RWPE2 (cell line): ENCODE data around the gene BEAN1.

Source experiments
- ATAC-seq: fragments of 200-7000 bp; cut with Tn5 transposase; 3 replicates; pipeline ENCODE4 v1.9.1; 2021; ENCODE audit warnings: low read depth
- DNase-seq: peaks from one replicate; pipeline ENCODE4 v3.0.0-alpha.2; 2020; ENCODE audit warnings: low spot score
- H3K27ac ChIP-seq: fragments of 450-650 bp; 2 replicates; pipeline ENCODE4 v1.5.1; 2017; ENCODE audit warnings: mild to moderate bottlenecking; ENCODE audit not compliant: poor library complexity, severe bottlenecking
- H3K27me3 ChIP-seq: fragments of 250-450 bp; sonication (Bioruptor Pico); 2 replicates; pipeline ENCODE4 v1.5.1; 2021; ENCODE audit warnings: mild to moderate bottlenecking, moderate library complexity; ENCODE audit not compliant: insufficient read depth, poor library complexity, severe bottlenecking
- H3K36me3 ChIP-seq: fragments of 250-450 bp; sonication (Bioruptor Pico); 2 replicates; pipeline ENCODE4 v1.5.1; 2020; ENCODE audit warnings: low read depth, mild to moderate bottlenecking, moderate library complexity
- H3K4me1 ChIP-seq: fragments of 250-450 bp; sonication (Bioruptor Pico); 2 replicates; pipeline ENCODE4 v1.5.1; 2021; ENCODE audit warnings: mild to moderate bottlenecking, moderate library complexity; ENCODE audit not compliant: insufficient read depth, poor library complexity, severe bottlenecking
- H3K4me3 ChIP-seq: fragments of 250-450 bp; sonication (Bioruptor Pico); 2 replicates; pipeline ENCODE4 v1.5.1; 2021; ENCODE audit warnings: mild to moderate bottlenecking, moderate library complexity; ENCODE audit not compliant: severe bottlenecking
- H3K9me3 ChIP-seq: fragments of 250-450 bp; sonication (Bioruptor Pico); 2 replicates; pipeline ENCODE4 v1.5.1; 2021; ENCODE audit warnings: mild to moderate bottlenecking, moderate library complexity; ENCODE audit not compliant: severe bottlenecking
- TF ChIP-seq, protein P1 (sequence below): fragments of 450-650 bp; IDR thresholded peaks from one replicate; pipeline ENCODE4 v1.5.1; 2017; ENCODE audit warnings: mild to moderate bottlenecking, moderate library complexity; ENCODE audit not compliant: poor library complexity, severe bottlenecking

Gene BEAN1

DNA sequence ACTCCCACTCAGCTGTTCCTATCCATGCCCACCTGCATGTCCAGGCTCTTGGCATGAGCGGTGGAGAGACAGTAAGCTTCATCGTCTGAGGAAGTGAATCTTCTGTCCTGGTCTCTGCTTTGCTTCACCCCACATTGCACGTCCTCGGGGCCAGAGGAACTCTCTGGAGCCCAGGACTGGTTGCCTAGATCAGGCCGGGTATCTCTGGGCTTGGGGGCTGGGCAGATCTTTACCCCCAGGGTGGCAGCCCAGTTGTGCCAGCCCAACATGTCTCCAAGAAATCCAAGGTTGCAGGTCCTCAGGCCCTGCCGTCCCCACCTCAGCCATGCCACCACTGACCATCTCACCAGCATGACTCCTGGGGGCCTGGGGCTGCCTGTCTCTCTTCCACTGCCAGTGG, 58.3 kb downstream of the BEAN1 start:
- no peaks in the 10 kb centered on the region for H3K9me3 ChIP-seq
- H3K4me3 ChIP-seq = no peak overlapping the region
- peaks cover 14% of the 10 kb centered on the region for H3K4me1 ChIP-seq
- DNase-seq = no peak
- TF ChIP-seq, protein P1, sequence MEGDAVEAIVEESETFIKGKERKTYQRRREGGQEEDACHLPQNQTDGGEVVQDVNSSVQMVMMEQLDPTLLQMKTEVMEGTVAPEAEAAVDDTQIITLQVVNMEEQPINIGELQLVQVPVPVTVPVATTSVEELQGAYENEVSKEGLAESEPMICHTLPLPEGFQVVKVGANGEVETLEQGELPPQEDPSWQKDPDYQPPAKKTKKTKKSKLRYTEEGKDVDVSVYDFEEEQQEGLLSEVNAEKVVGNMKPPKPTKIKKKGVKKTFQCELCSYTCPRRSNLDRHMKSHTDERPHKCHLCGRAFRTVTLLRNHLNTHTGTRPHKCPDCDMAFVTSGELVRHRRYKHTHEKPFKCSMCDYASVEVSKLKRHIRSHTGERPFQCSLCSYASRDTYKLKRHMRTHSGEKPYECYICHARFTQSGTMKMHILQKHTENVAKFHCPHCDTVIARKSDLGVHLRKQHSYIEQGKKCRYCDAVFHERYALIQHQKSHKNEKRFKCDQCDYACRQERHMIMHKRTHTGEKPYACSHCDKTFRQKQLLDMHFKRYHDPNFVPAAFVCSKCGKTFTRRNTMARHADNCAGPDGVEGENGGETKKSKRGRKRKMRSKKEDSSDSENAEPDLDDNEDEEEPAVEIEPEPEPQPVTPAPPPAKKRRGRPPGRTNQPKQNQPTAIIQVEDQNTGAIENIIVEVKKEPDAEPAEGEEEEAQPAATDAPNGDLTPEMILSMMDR = no peak
- ATAC-seq = no peak
- H3K36me3 ChIP-seq = no peaks in the 10 kb centered on the region
- no peak overlapping the region for H3K27ac ChIP-seq
- no peaks in the 10 kb centered on the region for H3K27me3 ChIP-seq

- TF ChIP-seq, protein P1 = no peak
- Histone ChIP-seq H3K4me1 (peaks cover 14% of the 10 kb centered on the region), H3K9me3 (no peaks in the 10 kb centered on the region), H3K27ac (peak overlapping the region; percentile 42), H3K27me3 (no peaks in the 10 kb centered on the region), H3K36me3 (no peaks in the 10 kb centered on the region), H3K4me3 (no peak overlapping the region)
- DNase-seq (no peak), ATAC-seq (no peak)
These were observed 59.2 kb downstream of the BEAN1 start for GRCh38 chr16:66486199-66486772.

GRCh38 chr16:66486773-66487579, 59.9 kb downstream of the BEAN1 start:
- peaks cover 14% of the 10 kb centered on the region for H3K4me1 ChIP-seq
- H3K27ac ChIP-seq = peak overlapping the region; percentile 42
- TF ChIP-seq, protein P1 = no peak
- no peak for DNase-seq
- no peak overlapping the region for H3K4me3 ChIP-seq
- peak; percentile 41 for ATAC-seq
- H3K36me3 ChIP-seq = no peaks in the 10 kb centered on the region
- H3K9me3 ChIP-seq = no peaks in the 10 kb centered on the region
- no peaks in the 10 kb centered on the region for H3K27me3 ChIP-seq

DNA sequence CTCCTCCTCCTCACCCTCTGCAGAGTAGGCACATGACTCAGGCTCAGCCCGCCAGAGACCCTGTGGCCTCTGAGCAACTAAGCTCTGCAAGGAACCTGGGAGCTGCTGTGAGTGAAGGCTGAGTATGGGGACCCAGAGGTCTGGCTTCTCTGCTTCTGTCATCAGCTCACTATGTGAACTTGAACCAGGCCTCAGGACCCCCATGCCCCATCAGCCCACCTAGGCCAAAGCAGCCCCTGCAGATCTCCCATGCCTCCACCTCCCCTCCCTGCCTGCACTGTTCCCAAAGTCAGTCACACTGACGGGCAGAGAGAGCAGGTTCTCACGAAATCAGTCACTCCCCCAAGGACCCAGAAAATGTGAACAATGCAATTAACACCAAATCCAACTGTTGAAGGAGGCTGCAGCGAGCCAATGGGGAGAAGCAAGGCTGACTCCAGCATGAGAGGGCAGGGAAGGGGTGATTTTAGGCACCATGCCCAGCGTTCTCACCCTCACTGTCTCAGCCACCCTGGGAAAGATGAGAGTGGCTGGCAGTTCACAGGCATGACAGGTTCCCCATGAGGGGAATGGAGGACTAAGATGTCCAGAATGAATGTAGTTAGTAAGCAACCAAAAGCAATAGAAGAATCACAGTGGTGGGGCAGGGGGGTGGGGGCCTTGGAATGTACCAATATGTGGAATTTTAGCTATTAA, 60.6 kb downstream of the BEAN1 start:
- TF ChIP-seq, protein P1 = no peak
- Histone ChIP-seq H3K4me3 (no peak overlapping the region), H3K27me3 (no peaks in the 10 kb centered on the region), H3K27ac (peak overlapping the region; percentile 42), H3K4me1 (peaks cover 14% of the 10 kb centered on the region), H3K36me3 (no peaks in the 10 kb centered on the region), H3K9me3 (no peaks in the 10 kb centered on the region)
- DNase-seq = no peak
- no peak for ATAC-seq
